Gastroesophageal sphincter (tissue), 4 donors: ENCODE measurements around the gene WNT11. TPM values are rescaled to one million over a fixed set of nuclear protein-coding genes. Genes with fewer than 3 reads are reported as not detected.

ENCODE experiments used
- ATAC-seq: fragments of 150-250 bp; one replicate; pipeline ENCODE4 v1.9.1; 2016; ENCODE audit warnings: mild to moderate bottlenecking, moderate library complexity
- H3K27ac ChIP-seq, 4 donors: fragments of 200-600 bp; sonication (generic) in 3 of 4; 1 replicate in 3 of 4; 2 replicates in 1 of 4; pipeline ENCODE4 v1.5.1; 2016 to 2019
- H3K27me3 ChIP-seq: fragments of 200-600 bp; sonication (generic); one replicate; pipeline ENCODE4 v1.5.1; 2019
- H3K36me3 ChIP-seq, 2 donors: fragments of 200-600 bp; sonication (generic); one replicate each; pipeline ENCODE4 v1.5.1; 2019; ENCODE audit warnings: control low read depth in 1 of 2
- H3K4me1 ChIP-seq, 3 donors: fragments of 200-600 bp; sonication (generic); 1 replicate in 2 of 3; 2 replicates in 1 of 3; pipeline ENCODE4 v1.5.1; 2016 to 2019; ENCODE audit warnings: control low read depth in 2 of 3
- H3K4me3 ChIP-seq, 2 donors: fragments of 200-600 bp; sonication (generic); one replicate each; pipeline ENCODE4 v1.5.1; 2019; ENCODE audit warnings: mild to moderate bottlenecking in 1 of 2, moderate library complexity in 1 of 2
- H3K9me3 ChIP-seq, 3 donors: fragments of 200-600 bp; sonication (generic); one replicate each; pipeline ENCODE4 v1.5.1; 2017 to 2019; ENCODE audit warnings: control low read depth in 2 of 3
- CTCF ChIP-seq, 4 experiments: fragments of 200-600 bp in 2 of 4; fragments of 450-650 bp in 2 of 4; sonication (generic) in 1 of 4; IDR thresholded peaks; one replicate each; pipeline ENCODE4 v1.5.1; 2017 to 2019; ENCODE audit warnings: antibody characterized with exemption in 4 of 4, mild to moderate bottlenecking in 2 of 4, moderate library complexity in 2 of 4
- EP300 ChIP-seq: sonication (generic); formaldehyde crosslinking; IDR thresholded peaks from one replicate; pipeline ENCODE4 v1.6.1; 2017; ENCODE audit warnings: antibody characterized with exemption, mild to moderate bottlenecking
- POLR2A ChIP-seq, 2 donors: fragments of 450-650 bp; IDR thresholded peaks; one replicate each; pipeline ENCODE4 v1.6.1; 2017; ENCODE audit warnings: antibody characterized with exemption in 2 of 2, mild to moderate bottlenecking in 2 of 2, moderate library complexity in 1 of 2
- POLR2AphosphoS5 ChIP-seq: sonication (generic); formaldehyde crosslinking; IDR thresholded peaks from one replicate; pipeline ENCODE4 v1.6.1; 2017; ENCODE audit warnings: antibody characterized with exemption
- WGBS, 2 donors: methylation state at CpG; one replicate each; pipeline ENCODE4 v1.1.5; 2018; ENCODE audit warnings: low coverage in 1 of 2; 5-methylcytosine and 5-hydroxymethylcytosine counted together
- total RNA-seq, 4 donors: library from RNA; depleted of rRNA; stranded (reverse); fragments of >200 nt; gene quantifications; one replicate each; pipeline ENCODE4 v1.1.0, GENCODE V29; 2016

WNT11 gene
- 10 to 100 TPM in 1 of 4 donors, 1 to 10 TPM in 3; 2.5 to 17.1 (median 5.4) TPM for total RNA-seq

- WGBS, 2 donors = 0 to 1% methylated on average over 7 to 10 of the region's 80 CpGs
- H3K9me3 ChIP-seq = no peaks in the 10 kb centered on the region
- H3K27me3 ChIP-seq = peaks cover 79% of the 10 kb centered on the region
- peaks cover 0 to 60% (median 39%) of the 10 kb centered on the region in 3 donors for H3K4me1 ChIP-seq
- no peaks in the 10 kb centered on the region for H3K36me3 ChIP-seq
- TF ChIP-seq POLR2AphosphoS5 (no peak), CTCF (IDR thresholded peaks at IDR 0.05) (peak in 1 of 4 experiments; percentile 36)
- peak within 1 kb of the TSS in 1 of 4 donors; percentile 55 for H3K27ac ChIP-seq
- peak; percentile 14 for ATAC-seq
- H3K4me3 ChIP-seq = peak within 1 kb of the TSS; percentile 26 to 64
These were observed at the start of gene WNT11 for GRCh38 chr11:76206327-76207081. Gene WNT11 (minus strand): TSS chr11:76206502. CDS start chr11:76206407, 95 bp downstream.

- no peak for ATAC-seq
- Histone ChIP-seq H3K36me3 (no peaks in the 10 kb centered on the region), H3K27ac (no peak overlapping the region), H3K27me3 (no peaks in the 10 kb centered on the region), H3K4me1 (peaks cover 0 to 13% (median 0%) of the 10 kb centered on the region in 3 donors), H3K4me3 (no peak overlapping the region), H3K9me3 (no peaks in the 10 kb centered on the region)
- 86 to 88% methylated on average over 4 to 9 of the region's 9 CpGs for WGBS, 2 donors
- TF ChIP-seq POLR2A (IDR thresholded peaks at IDR 0.05) (no peak), CTCF (IDR thresholded peaks at IDR 0.05) (no peak), POLR2AphosphoS5 (no peak), EP300 (no peak)
These were observed 47.1 kb upstream of the WNT11 start for GRCh38 chr11:76253416-76253815.

- no peak for ATAC-seq
- no peaks in the 10 kb centered on the region for H3K9me3 ChIP-seq
- 44 to 46% methylated on average over 5 to 6 of the region's 9 CpGs for WGBS, 2 donors
- H3K36me3 ChIP-seq = no peaks in the 10 kb centered on the region
- H3K4me3 ChIP-seq = no peak overlapping the region
- H3K27me3 ChIP-seq = no peaks in the 10 kb centered on the region
- H3K4me1 ChIP-seq = peaks cover 0 to 13% (median 0%) of the 10 kb centered on the region in 3 donors
- no peak overlapping the region for H3K27ac ChIP-seq
- TF ChIP-seq POLR2A (IDR thresholded peaks at IDR 0.05) (no peak), CTCF (IDR thresholded peaks at IDR 0.05) (no peak), EP300 (no peak), POLR2AphosphoS5 (no peak)
These were observed 46.3 kb upstream of the WNT11 start for GRCh38 chr11:76252631-76253070.

GRCh38 chr11:76251576-76251975 is 45.3 kb upstream of the WNT11 start:
- Histone ChIP-seq H3K4me1 (peaks cover 0 to 5% (median 0%) of the 10 kb centered on the region in 3 donors), H3K27ac (no peak overlapping the region), H3K9me3 (no peaks in the 10 kb centered on the region), H3K36me3 (no peaks in the 10 kb centered on the region), H3K4me3 (no peak overlapping the region), H3K27me3 (no peaks in the 10 kb centered on the region)
- TF ChIP-seq CTCF (IDR thresholded peaks at IDR 0.05) = no peak
- TF ChIP-seq EP300 = no peak
- TF ChIP-seq POLR2AphosphoS5 = no peak
- TF ChIP-seq POLR2A (IDR thresholded peaks at IDR 0.05) = no peak
- 39 to 90% methylated on average over 2 of the region's 2 CpGs for WGBS, 2 donors
- peak; percentile 69 for ATAC-seq

- H3K4me1 ChIP-seq = peaks cover 0 to 5% (median 0%) of the 10 kb centered on the region in 3 donors
- 67% methylated on average over 1 of the region's 3 CpGs; no CpG with 5 or more reads in 1 of the 2 donors for WGBS, 2 donors
- no peaks in the 10 kb centered on the region for H3K9me3 ChIP-seq
- H3K4me3 ChIP-seq = no peak overlapping the region
- no peak overlapping the region for H3K27ac ChIP-seq
- H3K36me3 ChIP-seq = no peaks in the 10 kb centered on the region
- peak; percentile 14 for ATAC-seq
- no peak for TF ChIP-seq CTCF (IDR thresholded peaks at IDR 0.05)
- no peak for TF ChIP-seq POLR2AphosphoS5
- no peak for TF ChIP-seq POLR2A (IDR thresholded peaks at IDR 0.05)
- no peak for TF ChIP-seq EP300
- H3K27me3 ChIP-seq = no peaks in the 10 kb centered on the region
These were observed 44.9 kb upstream of the WNT11 start for GRCh38 chr11:76251226-76251575.
